WTC11 (cell line): ENCODE data around the gene DCAF15. TPM values are rescaled to one million over a fixed set of nuclear protein-coding genes. Genes with fewer than 3 reads are reported as not detected.

Source experiments
- ATAC-seq: fragments of 200-7000 bp; cut with Tn5 transposase; 2 replicates; pipeline ENCODE4 v1.10.0; 2021; ENCODE audit warnings: mild to moderate bottlenecking, moderate library complexity
- CTCF ChIA-PET: fragments of 300-600 bp; sonication (Branson Sonifier 250); formaldehyde crosslinking; loops from one replicate; lab custom pipeline; 2021; ENCODE audit warnings: antibody characterized with exemption; lab: Charles Lee
- POLR2A ChIA-PET: fragments of 350-600 bp; sonication (Branson Sonifier 250); formaldehyde crosslinking; loops from one replicate; lab custom pipeline; 2021; ENCODE audit warnings: antibody characterized with exemption; lab: Charles Lee
- DNase-seq: peaks from one replicate; pipeline ENCODE4 v3.0.0; 2021; ENCODE audit warnings: low spot score
- H3K27ac Mint-ChIP-seq: 2 replicates; pipeline ENCODE4 v1.8.0; 2021; ENCODE audit warnings: mixed read lengths
- H3K27me3 Mint-ChIP-seq: 2 replicates; pipeline ENCODE4 v1.8.0; 2021; ENCODE audit warnings: low read depth, mild to moderate bottlenecking, moderate library complexity, mixed read lengths
- H3K36me3 Mint-ChIP-seq: 2 replicates; pipeline ENCODE4 v1.8.0; 2021; ENCODE audit warnings: mixed read lengths
- H3K4me1 Mint-ChIP-seq: 2 replicates; pipeline ENCODE4 v1.8.0; 2022; ENCODE audit warnings: mixed read lengths
- H3K4me3 Mint-ChIP-seq: 2 replicates; pipeline ENCODE4 v1.8.0; 2021; ENCODE audit warnings: mild to moderate bottlenecking, moderate library complexity, mixed read lengths
- H3K9me3 Mint-ChIP-seq: 2 replicates; pipeline ENCODE4 v1.8.0; 2021; ENCODE audit warnings: mixed read lengths
- E2F4 ChIP-seq: sonication (generic); formaldehyde crosslinking; IDR thresholded peaks from 2 replicates; pipeline ENCODE4 v1.8.1; 2022; ENCODE audit warnings: low read depth, mild to moderate bottlenecking, moderate library complexity, missing genetic modification reagents, borderline replicate concordance
- E2F5 ChIP-seq: sonication (generic); formaldehyde crosslinking; IDR thresholded peaks from 2 replicates; pipeline ENCODE4 v1.8.1; 2022; ENCODE audit warnings: mild to moderate bottlenecking, moderate library complexity, missing genetic modification reagents
- ELF4 ChIP-seq: sonication (generic); formaldehyde crosslinking; IDR thresholded peaks from 2 replicates; pipeline ENCODE4 v1.8.1; 2022; ENCODE audit warnings: low read depth, mild to moderate bottlenecking, moderate library complexity, missing genetic modification reagents
- EMX1 ChIP-seq: fragments of 250-450 bp; sonication (Bioruptor Pico); IDR thresholded peaks from 2 replicates; pipeline ENCODE4 v1.8.0; 2021; ENCODE audit warnings: mild to moderate bottlenecking
- GRHL2 ChIP-seq: fragments of 250-450 bp; sonication (Bioruptor Pico); IDR thresholded peaks from 2 replicates; pipeline ENCODE4 v1.8.0; 2022; ENCODE audit warnings: mild to moderate bottlenecking, moderate library complexity; ENCODE audit not compliant: insufficient replicate concordance, severe bottlenecking
- GTF2I ChIP-seq: fragments of 250-450 bp; sonication (Bioruptor Pico); conservative IDR thresholded peaks from 2 replicates; pipeline ENCODE4 v1.4.0; 2021; ENCODE audit warnings: mild to moderate bottlenecking
- HMGXB4 ChIP-seq: sonication (generic); formaldehyde crosslinking; IDR thresholded peaks from 2 replicates; pipeline ENCODE4 v1.8.1; 2023; ENCODE audit warnings: mild to moderate bottlenecking, moderate library complexity, missing genetic modification reagents
- IRF1 ChIP-seq: sonication (generic); formaldehyde crosslinking; IDR thresholded peaks from 2 replicates; pipeline ENCODE4 v1.8.0; 2023; ENCODE audit warnings: missing genetic modification reagents
- MYBL2 ChIP-seq: sonication (generic); formaldehyde crosslinking; IDR thresholded peaks from 2 replicates; pipeline ENCODE4 v1.8.1; 2023; ENCODE audit warnings: mild to moderate bottlenecking, moderate library complexity, missing genetic modification reagents
- NR1H2 ChIP-seq: sonication (generic); formaldehyde crosslinking; IDR thresholded peaks from 2 replicates; pipeline ENCODE4 v1.9.0; 2021; ENCODE audit warnings: mild to moderate bottlenecking, moderate library complexity, missing genetic modification reagents
- RELA ChIP-seq: sonication (generic); formaldehyde crosslinking; IDR thresholded peaks from 2 replicates; pipeline ENCODE4 v1.8.1; 2022; ENCODE audit warnings: missing genetic modification reagents, mild to moderate bottlenecking, borderline replicate concordance
- RORB ChIP-seq: fragments of 250-450 bp; sonication (Bioruptor Pico); IDR thresholded peaks from 2 replicates; pipeline ENCODE4 v1.9.0; 2021; ENCODE audit warnings: mild to moderate bottlenecking
- SOX15 ChIP-seq: fragments of 250-450 bp; sonication (Bioruptor Pico); IDR thresholded peaks from 2 replicates; pipeline ENCODE4 v1.9.0; 2021; ENCODE audit warnings: mild to moderate bottlenecking
- SP1 ChIP-seq: sonication (generic); formaldehyde crosslinking; conservative IDR thresholded peaks from 2 replicates; pipeline ENCODE4 v1.8.1; 2022; ENCODE audit warnings: missing genetic modification reagents
- STAT6 ChIP-seq: sonication (generic); formaldehyde crosslinking; conservative IDR thresholded peaks from 2 replicates; pipeline ENCODE4 v1.8.1; 2023; ENCODE audit warnings: mild to moderate bottlenecking, low read depth, missing genetic modification reagents, moderate library complexity
- TCF7 ChIP-seq: sonication (generic); formaldehyde crosslinking; IDR thresholded peaks from 2 replicates; pipeline ENCODE4 v1.8.0; 2022; ENCODE audit warnings: mild to moderate bottlenecking, low read depth, missing genetic modification reagents, moderate library complexity
- USF2 ChIP-seq: sonication (generic); formaldehyde crosslinking; IDR thresholded peaks from 2 replicates; pipeline ENCODE4 v1.8.1; 2023; ENCODE audit warnings: mild to moderate bottlenecking, missing genetic modification reagents, moderate library complexity
- ZBTB21 ChIP-seq: sonication (generic); formaldehyde crosslinking; IDR thresholded peaks from 2 replicates; pipeline ENCODE4 v1.8.1; 2023; ENCODE audit warnings: mild to moderate bottlenecking, missing genetic modification reagents, borderline replicate concordance
- ZNF121 ChIP-seq: sonication (generic); formaldehyde crosslinking; IDR thresholded peaks from 2 replicates; pipeline ENCODE4 v1.8.0; 2023; ENCODE audit warnings: missing genetic modification reagents
- ZNF281 ChIP-seq: sonication (generic); formaldehyde crosslinking; IDR thresholded peaks from 2 replicates; pipeline ENCODE4 v1.8.0; 2023; ENCODE audit warnings: mild to moderate bottlenecking, missing genetic modification reagents
- ZNF423 ChIP-seq: fragments of 250-450 bp; sonication (Bioruptor Pico); IDR thresholded peaks from 2 replicates; pipeline ENCODE4 v2.1.2; 2022; ENCODE audit warnings: mild to moderate bottlenecking, moderate library complexity
- ZNF512 ChIP-seq: sonication (generic); formaldehyde crosslinking; IDR thresholded peaks from 2 replicates; pipeline ENCODE4 v1.8.1; 2022; ENCODE audit warnings: missing genetic modification reagents, borderline replicate concordance
- total RNA-seq: library from RNA; stranded (reverse); gene quantifications from 3 replicates; pipeline ENCODE4 v1.2.3, GENCODE V29; 2021

The DCAF15 gene
- total RNA-seq, 1 experiment from 2014 or later = 82.9 TPM

- TF ChIP-seq MYBL2 (CRISPR knock-in tag) = no peak
- TF ChIP-seq USF2 (CRISPR knock-in tag) = no peak
- TF ChIP-seq ZBTB21 (CRISPR knock-in tag) = no peak
- TF ChIP-seq RORB = no peak
- no peak for TF ChIP-seq RELA (CRISPR knock-in tag)
- TF ChIP-seq IRF1 (CRISPR knock-in tag) = no peak
- TF ChIP-seq TCF7 (CRISPR knock-in tag) = no peak
- TF ChIP-seq ZNF281 (CRISPR knock-in tag) = no peak
Observed at GRCh38 chr19:13908674-13909073, 43.6 kb upstream of the DCAF15 start (continued).

- H3K27me3 Mint-ChIP-seq = peaks cover 15% of the 10 kb centered on the region
- TF ChIP-seq ZNF512 (CRISPR knock-in tag) = no peak
- TF ChIP-seq SOX15 (CRISPR knock-in tag) = no peak
- TF ChIP-seq EMX1 (CRISPR knock-in tag) = no peak
- no peak for TF ChIP-seq E2F4 (CRISPR knock-in tag)
- TF ChIP-seq ZNF121 (CRISPR knock-in tag) = no peak
- TF ChIP-seq HMGXB4 (CRISPR knock-in tag) = no peak
- no peak for TF ChIP-seq GRHL2 (CRISPR knock-in tag)
- TF ChIP-seq NR1H2 = no peak
- no peak for TF ChIP-seq SP1
- no peak for TF ChIP-seq ELF4 (CRISPR knock-in tag)
- TF ChIP-seq STAT6 (CRISPR knock-in tag) = no peak
- TF ChIP-seq ZNF423 (CRISPR knock-in tag) = no peak
- TF ChIP-seq GTF2I (CRISPR knock-in tag) = no peak
- no peak for TF ChIP-seq E2F5 (CRISPR knock-in tag)
- H3K4me1 Mint-ChIP-seq = peaks cover 9% of the 10 kb centered on the region
- no peaks in the 10 kb centered on the region for H3K9me3 Mint-ChIP-seq
- H3K4me3 Mint-ChIP-seq = no peak overlapping the region
- no peak overlapping the region for H3K27ac Mint-ChIP-seq
- ChIA-PET CTCF (interaction anchor here (0.7 kb wide), 1 partner anchor 92 kb away, joined by 3 read pairs; no protein-coding TSS in a partner anchor), POLR2A (no interaction called here)
- ATAC-seq = no peak
- H3K36me3 Mint-ChIP-seq = peaks cover 21% of the 10 kb centered on the region
- no peak for DNase-seq
Observed at GRCh38 chr19:13909430-13909829, 42.9 kb upstream of the DCAF15 start.
